CD1c-positive myeloid dendritic cell (primary cell): ENCODE measurements around the gene TMEM101.
"Not testable (repeated sequence)": the region's sequence is repeated elsewhere in the genome, so short reads cannot be mapped to it uniquely, and the experiment has no call there.

Experiments
- DNase-seq: peaks from one replicate; pipeline ENCODE4 v3.0.0-alpha.2; 2016; ENCODE audit errors: extremely low spot score

Gene TMEM101

GRCh38 chr17:44024271-44024663 lies 9.5 kb upstream of the TMEM101 start:
- no peak for DNase-seq

- no peak for DNase-seq
Measured at GRCh38 chr17:44023545-44024270, 8.9 kb upstream of the TMEM101 start.

GRCh38 chr17:44022246-44022645 lies 7.5 kb upstream of the TMEM101 start:
- no peak for DNase-seq

GRCh38 chr17:44021227-44021626 lies 6.5 kb upstream of the TMEM101 start:
- DNase-seq, result not testable (repeated sequence)

- DNase-seq, result no peak
Measured at GRCh38 chr17:44014133-44014436, 678 bp downstream of the TMEM101 start.

- no peak for DNase-seq
Measured at GRCh38 chr17:44012874-44013273, 1.9 kb downstream of the TMEM101 start.

- no peak for DNase-seq
Measured at GRCh38 chr17:44012391-44012790, 2.4 kb downstream of the TMEM101 start.

- no peak for DNase-seq
Measured at GRCh38 chr17:44011876-44012275, 2.9 kb downstream of the TMEM101 start.

GRCh38 chr17:44010966-44011647 lies 3.7 kb downstream of the TMEM101 start:
- DNase-seq, result no peak

- DNase-seq, result no peak
Measured at GRCh38 chr17:44008205-44008909, 6.4 kb downstream of the TMEM101 start.

- peak; percentile 61 for DNase-seq
Measured at GRCh38 chr17:44007346-44008204, 7.2 kb downstream of the TMEM101 start.

GRCh38 chr17:44006598-44007345 lies 8.0 kb downstream of the TMEM101 start:
- DNase-seq, result peak; percentile 98

GRCh38 chr17:44006272-44006597 lies 8.5 kb downstream of the TMEM101 start:
- no peak for DNase-seq

- peak; percentile 30 for DNase-seq
Measured at GRCh38 chr17:44005527-44006271, 9.1 kb downstream of the TMEM101 start.

GRCh38 chr17:44004761-44005526 lies 9.8 kb downstream of the TMEM101 start:
- no peak for DNase-seq

- peak; percentile 32 for DNase-seq
Measured at GRCh38 chr17:44004077-44004760, 10.5 kb downstream of the TMEM101 start, which contains the start of gene NAGS. Gene NAGS (plus strand): TSS chr17:44004622. CDS start chr17:44004664, 42 bp downstream.

GRCh38 chr17:44002141-44002848 lies 12.5 kb downstream of the TMEM101 start:
- DNase-seq, result no peak

- DNase-seq, result no peak
Measured at GRCh38 chr17:44001461-44001920, 13.3 kb downstream of the TMEM101 start.
